ENCODE data around the gene BCAS2.
"Not testable (repeated sequence)": the region's sequence is repeated elsewhere in the genome, so short reads cannot be mapped to it uniquely, and the experiment has no call there.

Gene BCAS2

GRCh38 chr1:114588196-114588689 is 6.8 kb upstream of the BCAS2 start:
- no peak for TF ChIP-seq CTCF (conservative IDR thresholded peaks at IDR 0.05; ENCODE audit: low read depth, low read length)
- H3K4me3 ChIP-seq (ENCODE audit: low read length) = no peak overlapping the region
- no peak for DNase-seq (ENCODE audit: low read depth)

GRCh38 chr1:114587203-114587991 is 6.0 kb upstream of the BCAS2 start:
- DNase-seq (ENCODE audit: low read depth) = no peak
- TF ChIP-seq CTCF (conservative IDR thresholded peaks at IDR 0.05; ENCODE audit: low read depth, low read length) = no peak
- H3K4me3 ChIP-seq (ENCODE audit: low read length) = no peak overlapping the region

- TF ChIP-seq CTCF (conservative IDR thresholded peaks at IDR 0.05; ENCODE audit: low read depth, low read length) = no peak
- DNase-seq (ENCODE audit: low read depth) = no peak
- no peak overlapping the region for H3K4me3 ChIP-seq (ENCODE audit: low read length)
Measured at GRCh38 chr1:114586513-114587047, 5.2 kb upstream of the BCAS2 start.

- H3K4me3 ChIP-seq (ENCODE audit: low read length) = no peak overlapping the region
- no peak for DNase-seq (ENCODE audit: low read depth)
- no peak for TF ChIP-seq CTCF (conservative IDR thresholded peaks at IDR 0.05; ENCODE audit: low read depth, low read length)
Measured at GRCh38 chr1:114585231-114585630, 3.8 kb upstream of the BCAS2 start.

GRCh38 chr1:114574365-114574764 is 7.0 kb downstream of the BCAS2 start:
- TF ChIP-seq CTCF (conservative IDR thresholded peaks at IDR 0.05; ENCODE audit: low read depth, low read length) = no peak
- H3K4me3 ChIP-seq (ENCODE audit: low read length) = no peak overlapping the region
- DNase-seq (ENCODE audit: low read depth) = no peak

- H3K4me3 ChIP-seq (ENCODE audit: low read length) = no peak overlapping the region
- DNase-seq (ENCODE audit: low read depth) = no peak
- no peak for TF ChIP-seq CTCF (conservative IDR thresholded peaks at IDR 0.05; ENCODE audit: low read depth, low read length)
Measured at GRCh38 chr1:114564141-114564540, 17.3 kb downstream of the BCAS2 start.

GRCh38 chr1:114562978-114563510 is 18.4 kb downstream of the BCAS2 start:
- not testable (repeated sequence) for H3K4me3 ChIP-seq (ENCODE audit: low read length); DNase-seq (ENCODE audit: low read depth)
